ENCODE results near the gene SERPINA12.

- no peak for TF ChIP-seq EP300 (IDR thresholded peaks at IDR 0.05)
- no peak for TF ChIP-seq CTCF (IDR thresholded peaks at IDR 0.05)
- no peak for TF ChIP-seq POLR2A (IDR thresholded peaks at IDR 0.05)
Observed at GRCh38 chr14:94467728-94468520, 41.3 kb downstream of the SERPINA12 start.
